Measurements from ENCODE around the gene VAV3. TPM values are rescaled to one million over a fixed set of nuclear protein-coding genes. Genes with fewer than 3 reads are reported as not detected.

VAV3 gene
- total RNA-seq, 2 experiments from 2014 or later: 1.3 to 1.9 TPM

GRCh38 chr1:107559881-107560280, 405.1 kb downstream of the VAV3 start:
- POLR2A ChIA-PET: no interaction called here
- Mint-ChIP-seq H3K4me1 (no peaks in the 10 kb centered on the region), H3K36me3 (ENCODE audit: low read depth) (no peaks in the 10 kb centered on the region), H3K27ac (no peak overlapping the region), H3K27me3 (no peaks in the 10 kb centered on the region), H3K9me3 (ENCODE audit: low read depth) (no peaks in the 10 kb centered on the region), H3K4me3 (no peak overlapping the region)
- intact Hi-C loops (cut with DNase I, micrococcal nuclease): no loop called here
- DNase-seq (no peak), ATAC-seq (no peak)
- CTCF ChIA-PET: no interaction called here

DNA sequence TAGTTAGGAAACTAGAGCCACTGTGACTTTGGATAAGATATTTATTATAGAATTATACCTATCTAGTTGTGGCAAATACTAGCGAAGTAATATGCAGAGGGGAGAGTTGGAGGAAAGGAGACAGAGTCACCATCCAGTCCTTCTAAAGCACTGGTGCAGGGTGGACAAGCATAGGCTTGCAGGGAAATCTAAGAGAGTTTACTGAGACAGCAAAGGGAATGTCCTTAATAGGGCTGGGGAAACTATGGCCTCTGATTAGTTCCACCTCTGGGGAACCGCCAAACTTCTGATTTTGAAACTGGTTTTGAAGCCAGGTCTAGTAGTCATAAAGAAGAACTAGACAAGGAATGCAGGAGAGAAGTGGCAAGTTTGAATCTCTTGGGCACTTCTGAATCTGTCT, 407.9 kb downstream of the VAV3 start:
- no peak overlapping the region for H3K27ac Mint-ChIP-seq
- ChIA-PET CTCF (interaction anchor here (1.5 kb wide), 1 partner anchor 27 kb away, joined by 4 read pairs; no protein-coding TSS in a partner anchor), POLR2A (no interaction called here)
- no peaks in the 10 kb centered on the region for H3K4me1 Mint-ChIP-seq
- no peaks in the 10 kb centered on the region for H3K9me3 Mint-ChIP-seq (ENCODE audit: low read depth)
- no peaks in the 10 kb centered on the region for H3K36me3 Mint-ChIP-seq (ENCODE audit: low read depth)
- ATAC-seq: no peak
- DNase-seq: no peak
- H3K4me3 Mint-ChIP-seq: no peak overlapping the region
- intact Hi-C loops (cut with DNase I, micrococcal nuclease): no loop called here
- no peaks in the 10 kb centered on the region for H3K27me3 Mint-ChIP-seq

- Mint-ChIP-seq H3K27ac (no peak overlapping the region), H3K4me1 (no peaks in the 10 kb centered on the region), H3K4me3 (no peak overlapping the region), H3K27me3 (no peaks in the 10 kb centered on the region), H3K36me3 (ENCODE audit: low read depth) (no peaks in the 10 kb centered on the region), H3K9me3 (ENCODE audit: low read depth) (no peaks in the 10 kb centered on the region)
- ATAC-seq (no peak), DNase-seq (no peak)
- intact Hi-C loops (cut with DNase I, micrococcal nuclease): no loop called here
- ChIA-PET CTCF (no interaction called here), POLR2A (no interaction called here)
Measured at GRCh38 chr1:107555578-107555977, 409.4 kb downstream of the VAV3 start.

GRCh38 chr1:107552781-107553180, 412.2 kb downstream of the VAV3 start:
- Mint-ChIP-seq H3K36me3 (ENCODE audit: low read depth) (no peaks in the 10 kb centered on the region), H3K4me1 (no peaks in the 10 kb centered on the region), H3K27ac (no peak overlapping the region), H3K27me3 (no peaks in the 10 kb centered on the region), H3K9me3 (ENCODE audit: low read depth) (no peaks in the 10 kb centered on the region), H3K4me3 (no peak overlapping the region)
- intact Hi-C loops (cut with DNase I, micrococcal nuclease): no loop called here
- CTCF ChIA-PET: interaction anchor here (0.6 kb wide), 1 partner anchor 289 kb away, joined by 3 read pairs; no protein-coding TSS in a partner anchor
- POLR2A ChIA-PET: no interaction called here
- DNase-seq (no peak), ATAC-seq (no peak)

DNA sequence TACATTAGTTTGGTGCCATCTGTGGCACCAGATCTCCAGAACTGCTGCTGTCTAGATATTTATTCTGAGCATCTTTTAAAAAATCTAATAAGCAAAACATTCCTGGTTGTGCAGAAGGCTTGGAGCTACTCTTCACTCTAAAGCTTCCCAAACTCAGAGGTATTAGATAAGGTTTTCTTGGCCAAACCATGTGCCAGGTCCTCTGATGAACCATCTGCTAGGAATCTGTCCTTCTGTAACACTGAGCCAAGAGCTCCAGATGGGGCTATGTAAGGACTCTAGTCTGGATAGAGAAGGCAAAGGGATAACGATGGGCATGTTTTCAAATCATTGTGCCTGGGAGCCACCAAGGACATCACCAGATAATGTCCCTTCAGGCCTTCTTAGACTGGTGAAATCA, 413.5 kb downstream of the VAV3 start:
- ChIA-PET CTCF (no interaction called here), POLR2A (no interaction called here)
- Mint-ChIP-seq H3K4me3 (no peak overlapping the region), H3K4me1 (no peaks in the 10 kb centered on the region), H3K36me3 (ENCODE audit: low read depth) (no peaks in the 10 kb centered on the region), H3K9me3 (ENCODE audit: low read depth) (no peaks in the 10 kb centered on the region), H3K27me3 (no peaks in the 10 kb centered on the region), H3K27ac (no peak overlapping the region)
- intact Hi-C loops (cut with DNase I, micrococcal nuclease): no loop called here
- ATAC-seq (no peak), DNase-seq (no peak)

GRCh38 chr1:107550358-107550757, 414.6 kb downstream of the VAV3 start:
- Mint-ChIP-seq H3K27me3 (no peaks in the 10 kb centered on the region), H3K27ac (no peak overlapping the region), H3K4me1 (no peaks in the 10 kb centered on the region), H3K4me3 (no peak overlapping the region), H3K36me3 (ENCODE audit: low read depth) (no peaks in the 10 kb centered on the region), H3K9me3 (ENCODE audit: low read depth) (no peaks in the 10 kb centered on the region)
- CTCF ChIA-PET: no interaction called here
- ATAC-seq (no peak), DNase-seq (no peak)
- POLR2A ChIA-PET: no interaction called here
- intact Hi-C loops (cut with DNase I, micrococcal nuclease): no loop called here

- ChIA-PET POLR2A (no interaction called here), CTCF (interaction anchor here (0.9 kb wide), 1 partner anchor 19 kb away, joined by 3 read pairs; no protein-coding TSS in a partner anchor)
- Mint-ChIP-seq H3K4me3 (no peak overlapping the region), H3K36me3 (ENCODE audit: low read depth) (no peaks in the 10 kb centered on the region), H3K27me3 (no peaks in the 10 kb centered on the region), H3K9me3 (ENCODE audit: low read depth) (no peaks in the 10 kb centered on the region), H3K4me1 (no peaks in the 10 kb centered on the region), H3K27ac (no peak overlapping the region)
- intact Hi-C loops (cut with DNase I, micrococcal nuclease): loop anchor here in 1 of 2 experiments (10.0 kb wide), 1 partner anchor 196 kb away; no protein-coding TSS in a partner anchor
- DNase-seq (no peak), ATAC-seq (no peak)
Measured at GRCh38 chr1:107549152-107549810, 415.7 kb downstream of the VAV3 start.

DNA sequence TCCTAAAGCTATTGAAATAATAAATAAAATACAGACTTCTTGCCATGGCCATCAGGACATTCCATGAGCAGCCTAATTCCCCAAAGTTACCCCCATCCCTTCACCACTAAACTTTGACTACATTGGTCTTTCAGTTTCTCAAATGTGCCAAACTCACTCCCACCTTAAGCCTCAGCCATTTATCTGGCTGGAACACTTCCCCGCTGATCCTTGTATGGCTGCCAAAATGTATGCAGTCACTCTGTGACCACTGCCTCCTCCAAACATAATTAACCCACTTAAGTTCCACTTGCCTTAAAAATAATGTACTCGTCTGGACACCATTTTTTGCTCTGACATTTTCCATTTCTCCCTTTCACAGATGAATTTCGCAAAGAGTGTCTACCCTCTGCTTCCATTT, 416.7 kb downstream of the VAV3 start:
- no peak for DNase-seq
- no peaks in the 10 kb centered on the region for H3K9me3 Mint-ChIP-seq (ENCODE audit: low read depth)
- H3K4me3 Mint-ChIP-seq: no peak overlapping the region
- H3K36me3 Mint-ChIP-seq (ENCODE audit: low read depth): no peaks in the 10 kb centered on the region
- ATAC-seq: no peak
- intact Hi-C loops (cut with DNase I, micrococcal nuclease): loop anchor here in 1 of 2 experiments (10.0 kb wide), 1 partner anchor 197 kb away; no protein-coding TSS in a partner anchor
- H3K27me3 Mint-ChIP-seq: no peaks in the 10 kb centered on the region
- ChIA-PET POLR2A (no interaction called here), CTCF (interaction anchor here (0.9 to 1.6 kb wide), 2 partner anchors 14 to 18 kb away, joined by 3 read pairs; no protein-coding TSS in a partner anchor)
- H3K27ac Mint-ChIP-seq: no peak overlapping the region
- no peaks in the 10 kb centered on the region for H3K4me1 Mint-ChIP-seq

GRCh38 chr1:107547363-107548155, 417.4 kb downstream of the VAV3 start:
- Mint-ChIP-seq H3K36me3 (ENCODE audit: low read depth) (no peaks in the 10 kb centered on the region), H3K4me1 (no peaks in the 10 kb centered on the region), H3K27me3 (no peaks in the 10 kb centered on the region), H3K4me3 (no peak overlapping the region), H3K27ac (no peak overlapping the region), H3K9me3 (ENCODE audit: low read depth) (no peaks in the 10 kb centered on the region)
- intact Hi-C loops (cut with DNase I, micrococcal nuclease): loop anchor here in 1 of 2 experiments (10.0 kb wide), 1 partner anchor 197 kb away; no protein-coding TSS in a partner anchor
- ChIA-PET POLR2A (no interaction called here), CTCF (interaction anchor here (1.6 kb wide), 1 partner anchor 15 kb away, joined by 3 read pairs; no protein-coding TSS in a partner anchor)
- DNase-seq (no peak), ATAC-seq (no peak)

- ChIA-PET POLR2A (no interaction called here), CTCF (interaction anchor here (0.8 kb wide), 1 partner anchor 349 kb away, joined by 3 read pairs; no protein-coding TSS in a partner anchor)
- H3K27me3 Mint-ChIP-seq: no peaks in the 10 kb centered on the region
- H3K4me1 Mint-ChIP-seq: no peaks in the 10 kb centered on the region
- no peaks in the 10 kb centered on the region for H3K9me3 Mint-ChIP-seq (ENCODE audit: low read depth)
- no peak for ATAC-seq
- DNase-seq: no peak
- intact Hi-C loops (cut with DNase I, micrococcal nuclease): loop anchor here in 1 of 2 experiments (10.0 kb wide), 1 partner anchor 198 kb away; no protein-coding TSS in a partner anchor
- no peak overlapping the region for H3K4me3 Mint-ChIP-seq
- H3K27ac Mint-ChIP-seq: no peak overlapping the region
- no peaks in the 10 kb centered on the region for H3K36me3 Mint-ChIP-seq (ENCODE audit: low read depth)
Measured at GRCh38 chr1:107546576-107546975, 418.4 kb downstream of the VAV3 start.

- ChIA-PET POLR2A (no interaction called here), CTCF (interaction anchor here (0.8 kb wide), 1 partner anchor 348 kb away, joined by 3 read pairs; no protein-coding TSS in a partner anchor)
- intact Hi-C loops (cut with DNase I, micrococcal nuclease): loop anchor here in 1 of 2 experiments (10.0 kb wide), 1 partner anchor 199 kb away; no protein-coding TSS in a partner anchor
- H3K9me3 Mint-ChIP-seq (ENCODE audit: low read depth): no peaks in the 10 kb centered on the region
- no peak for DNase-seq
- no peaks in the 10 kb centered on the region for H3K36me3 Mint-ChIP-seq (ENCODE audit: low read depth)
- no peaks in the 10 kb centered on the region for H3K4me1 Mint-ChIP-seq
- H3K27ac Mint-ChIP-seq: no peak overlapping the region
- H3K4me3 Mint-ChIP-seq: no peak overlapping the region
- ATAC-seq: no peak
- no peaks in the 10 kb centered on the region for H3K27me3 Mint-ChIP-seq
Measured at GRCh38 chr1:107545879-107546278, 419.1 kb downstream of the VAV3 start.
